ENCODE measurements around the gene LARGE1. TPM values are rescaled to one million over a fixed set of nuclear protein-coding genes. Genes with fewer than 3 reads are reported as not detected.
"Not testable (repeated sequence)": the region's sequence is repeated elsewhere in the genome, so short reads cannot be mapped to it uniquely, and the experiment has no call there.

LARGE1 gene
- polyA plus RNA-seq, 3 donors from 2014 or later, result 0.04 to 0.29 TPM; not detected in 1

DNA sequence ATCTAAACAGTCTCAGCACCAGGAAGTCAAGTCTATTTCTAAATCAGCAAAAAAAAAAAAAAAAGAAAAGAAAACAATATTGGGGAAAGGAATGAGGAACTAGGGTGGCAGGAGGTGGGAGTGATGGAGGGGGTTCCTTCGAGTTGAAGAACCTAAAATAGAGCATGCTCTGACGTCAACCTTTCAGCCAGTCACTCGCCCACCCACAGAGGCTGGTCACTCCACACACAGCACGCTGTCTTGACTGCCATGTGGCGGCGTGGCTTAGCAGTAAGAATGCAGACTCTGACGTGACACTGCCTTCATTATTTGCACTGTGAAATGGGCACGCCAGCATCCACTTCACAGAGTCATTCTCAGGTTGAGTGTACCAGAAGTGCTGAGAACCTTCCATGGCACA lies 48.3 kb downstream of the LARGE1 start:
- Mint-ChIP-seq H3K4me3 (no peak overlapping the region), H3K27me3 (ENCODE audit: low read depth in 3 of 3) (peaks cover 0 to 3% (median 0%) of the 10 kb centered on the region in 3 donors), H3K9me3 (peaks cover 0 to 3% (median 0%) of the 10 kb centered on the region in 6 donors), H3K36me3 (no peaks in the 10 kb centered on the region), H3K27ac (peak overlapping the region in 1 of 6 donors; percentile 27), H3K4me1 (no peaks in the 10 kb centered on the region)
- DNase-seq, result no peak

- DNase-seq, result no peak
- H3K4me1 Mint-ChIP-seq, result no peaks in the 10 kb centered on the region
- H3K9me3 Mint-ChIP-seq, result peaks cover 0 to 3% (median 0%) of the 10 kb centered on the region in 6 donors
- no peak overlapping the region for H3K4me3 Mint-ChIP-seq
- no peaks in the 10 kb centered on the region for H3K27me3 Mint-ChIP-seq (ENCODE audit: low read depth in 3 of 3)
- no peaks in the 10 kb centered on the region for H3K36me3 Mint-ChIP-seq
- H3K27ac Mint-ChIP-seq, result no peak overlapping the region
Measured at GRCh38 chr22:33869946-33870345, 50.3 kb downstream of the LARGE1 start.

DNA sequence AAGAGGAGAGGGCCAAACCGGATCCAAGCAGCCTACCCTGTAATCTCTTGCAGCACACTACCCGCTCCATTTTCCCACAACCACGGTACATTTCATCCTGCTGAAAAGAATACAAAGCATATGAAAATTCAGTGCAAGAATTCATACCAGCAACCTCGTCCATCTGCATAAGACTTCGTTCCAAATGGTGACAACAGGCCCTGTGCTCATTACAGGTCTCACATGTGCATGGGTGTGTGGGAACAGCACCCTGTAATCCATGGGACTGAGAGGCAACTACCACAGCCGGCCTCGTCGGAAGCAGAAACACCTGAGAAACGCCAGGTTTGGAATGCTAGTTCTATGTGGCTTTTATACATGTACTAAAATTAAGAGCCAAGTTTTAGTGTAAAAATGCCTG lies 52.3 kb downstream of the LARGE1 start:
- Mint-ChIP-seq H3K27ac (no peak overlapping the region), H3K4me3 (no peak overlapping the region), H3K27me3 (ENCODE audit: low read depth in 3 of 3) (no peaks in the 10 kb centered on the region), H3K4me1 (no peaks in the 10 kb centered on the region), H3K36me3 (no peaks in the 10 kb centered on the region), H3K9me3 (peaks cover 0 to 3% (median 0%) of the 10 kb centered on the region in 6 donors)
- DNase-seq, result no peak

GRCh38 chr22:33867118-33867866 lies 53.0 kb downstream of the LARGE1 start:
- Mint-ChIP-seq H3K36me3 (no peaks in the 10 kb centered on the region), H3K27ac (no peak overlapping the region), H3K4me3 (no peak overlapping the region), H3K27me3 (ENCODE audit: low read depth in 3 of 3) (no peaks in the 10 kb centered on the region), H3K4me1 (no peaks in the 10 kb centered on the region), H3K9me3 (peaks cover 0 to 3% (median 0%) of the 10 kb centered on the region in 6 donors)
- no peak for DNase-seq

GRCh38 chr22:33866511-33866910 lies 53.8 kb downstream of the LARGE1 start:
- Mint-ChIP-seq H3K9me3 (peaks cover 0 to under 1% (median 0%) of the 10 kb centered on the region in 6 donors), H3K27ac (no peak overlapping the region), H3K27me3 (ENCODE audit: low read depth in 3 of 3) (no peaks in the 10 kb centered on the region), H3K36me3 (no peaks in the 10 kb centered on the region), H3K4me3 (no peak overlapping the region), H3K4me1 (no peaks in the 10 kb centered on the region)
- DNase-seq, result no peak

- no peak for DNase-seq
- Mint-ChIP-seq H3K9me3 (no peaks in the 10 kb centered on the region), H3K27ac (peak overlapping the region in 1 of 6 donors; percentile 15), H3K4me3 (no peak overlapping the region), H3K27me3 (ENCODE audit: low read depth in 3 of 3) (no peaks in the 10 kb centered on the region), H3K4me1 (no peaks in the 10 kb centered on the region), H3K36me3 (no peaks in the 10 kb centered on the region)
Measured at GRCh38 chr22:33865996-33866395, 54.3 kb downstream of the LARGE1 start.

GRCh38 chr22:33865248-33865647 lies 55.0 kb downstream of the LARGE1 start:
- Mint-ChIP-seq H3K27me3 (ENCODE audit: low read depth in 3 of 3) (peaks cover 0 to 1% (median 0%) of the 10 kb centered on the region in 3 donors), H3K36me3 (no peaks in the 10 kb centered on the region), H3K9me3 (no peaks in the 10 kb centered on the region), H3K4me1 (no peaks in the 10 kb centered on the region), H3K4me3 (no peak overlapping the region), H3K27ac (no peak overlapping the region)
- DNase-seq, result no peak

DNA sequence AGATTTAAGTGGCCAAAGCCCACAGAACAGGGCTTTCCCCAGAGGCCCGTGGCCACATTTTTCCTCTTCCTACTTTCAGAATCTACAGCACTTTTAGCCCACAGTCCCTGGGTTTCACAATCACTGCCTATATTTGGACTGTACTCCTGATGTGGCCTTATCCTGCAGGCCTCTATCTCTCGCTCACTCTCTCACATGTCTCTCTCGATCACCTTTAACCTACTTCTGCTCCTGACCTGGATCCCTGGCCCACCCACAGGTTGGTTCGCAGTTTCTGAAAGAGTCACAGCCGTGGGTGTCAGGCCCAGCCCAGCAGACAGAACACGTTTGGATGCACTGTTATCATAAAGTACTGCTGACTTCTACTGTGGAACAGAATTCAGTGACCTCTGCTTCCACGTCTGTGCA lies 55.5 kb downstream of the LARGE1 start:
- peaks cover 0 to 1% (median 0%) of the 10 kb centered on the region in 3 donors for H3K27me3 Mint-ChIP-seq (ENCODE audit: low read depth in 3 of 3)
- H3K9me3 Mint-ChIP-seq, result no peaks in the 10 kb centered on the region
- no peaks in the 10 kb centered on the region for H3K36me3 Mint-ChIP-seq
- H3K27ac Mint-ChIP-seq, result no peak overlapping the region
- H3K4me1 Mint-ChIP-seq, result no peaks in the 10 kb centered on the region
- no peak overlapping the region for H3K4me3 Mint-ChIP-seq
- no peak for DNase-seq

DNA sequence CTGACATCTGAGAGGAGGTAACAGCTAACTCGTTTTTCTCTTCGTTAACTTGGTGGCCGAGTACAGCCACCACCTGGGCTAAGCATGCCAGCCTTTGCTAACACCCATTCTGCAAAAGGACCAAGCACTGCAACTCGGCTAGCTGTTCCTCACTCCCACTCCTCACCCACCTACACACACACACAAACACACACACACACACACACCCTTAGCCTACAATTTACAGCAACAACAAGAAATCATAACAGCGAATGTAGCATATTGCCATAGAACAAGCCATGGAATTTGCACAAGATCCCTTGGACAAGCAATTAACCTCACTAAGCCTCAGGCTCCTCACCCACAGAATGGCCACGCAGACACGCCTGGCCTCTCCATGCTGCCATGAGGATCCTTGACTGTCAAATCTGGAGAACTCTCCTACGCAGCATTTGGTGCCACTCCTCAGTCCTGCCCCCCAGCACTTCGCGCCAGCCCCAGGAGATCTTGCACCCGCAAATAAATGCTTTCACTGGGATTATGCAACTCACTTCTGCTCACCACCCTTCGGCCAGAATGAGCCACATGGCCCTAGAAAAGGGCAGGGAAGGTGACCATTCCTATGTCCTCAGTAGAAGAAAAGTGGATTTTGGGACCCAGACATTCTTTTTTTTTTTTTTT lies 58.9 kb downstream of the LARGE1 start:
- no peak overlapping the region for H3K4me3 Mint-ChIP-seq
- DNase-seq, result no peak
- H3K36me3 Mint-ChIP-seq, result no peaks in the 10 kb centered on the region
- no peaks in the 10 kb centered on the region for H3K4me1 Mint-ChIP-seq
- H3K27ac Mint-ChIP-seq, result no peak overlapping the region
- H3K9me3 Mint-ChIP-seq, result peaks cover 0 to 3% (median 1%) of the 10 kb centered on the region in 6 donors
- peaks cover 0 to 4% (median 0%) of the 10 kb centered on the region in 3 donors for H3K27me3 Mint-ChIP-seq (ENCODE audit: low read depth in 3 of 3)

DNA sequence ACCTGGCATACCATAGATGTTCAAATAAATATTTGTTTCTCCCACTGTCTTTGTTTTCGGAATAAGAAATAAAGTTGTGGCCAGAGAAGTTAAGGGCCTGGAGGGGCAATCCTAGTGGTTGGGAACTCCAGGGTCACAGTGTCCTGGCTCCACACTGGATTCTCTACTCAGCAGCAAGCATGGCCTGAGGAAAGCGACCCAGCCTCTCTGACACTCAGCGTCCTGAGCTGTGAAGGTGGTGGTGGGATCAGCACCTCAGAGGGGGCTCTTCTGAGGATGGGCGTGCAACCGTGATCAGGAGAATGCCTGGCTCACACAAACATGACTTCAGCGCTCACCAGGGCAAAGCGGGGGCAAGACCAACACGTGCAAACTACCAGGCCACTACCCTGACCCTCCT lies 59.9 kb downstream of the LARGE1 start:
- Mint-ChIP-seq H3K4me1 (no peaks in the 10 kb centered on the region), H3K36me3 (no peaks in the 10 kb centered on the region), H3K27me3 (ENCODE audit: low read depth in 3 of 3) (peaks cover 0 to 4% (median 0%) of the 10 kb centered on the region in 3 donors), H3K4me3 (no peak overlapping the region), H3K27ac (no peak overlapping the region), H3K9me3 (peaks cover 0 to 3% (median 1%) of the 10 kb centered on the region in 6 donors)
- DNase-seq, result no peak

DNA sequence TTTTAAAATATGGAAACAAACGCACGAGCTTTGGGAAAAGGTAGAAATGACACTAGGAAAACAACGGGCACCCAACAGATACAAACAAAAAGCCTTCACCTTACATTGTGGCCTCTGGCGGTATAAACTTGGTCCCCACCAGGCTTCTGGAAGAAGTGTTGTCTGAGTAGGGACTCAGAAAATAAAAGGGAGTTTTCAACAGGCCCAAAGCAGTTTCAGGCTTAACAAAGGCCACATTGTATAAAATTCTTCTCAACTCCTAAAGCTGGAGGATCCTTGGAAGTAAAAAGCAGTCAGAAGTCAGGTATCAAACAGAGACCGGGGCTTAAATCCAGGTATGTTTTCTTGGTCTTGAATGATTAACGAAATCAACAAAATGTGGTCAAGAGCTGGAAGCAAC lies 61.0 kb downstream of the LARGE1 start:
- Mint-ChIP-seq H3K4me1 (peaks cover 1 to 3% of the 10 kb centered on the region in 2 donors), H3K9me3 (peaks cover 0 to 3% (median 1%) of the 10 kb centered on the region in 6 donors)

GRCh38 chr22:33858653-33859052 lies 61.6 kb downstream of the LARGE1 start:
- H3K27me3 Mint-ChIP-seq (ENCODE audit: low read depth in 3 of 3); H3K36me3 Mint-ChIP-seq; DNase-seq; H3K4me1 Mint-ChIP-seq; H3K9me3 Mint-ChIP-seq; H3K4me3 Mint-ChIP-seq; H3K27ac Mint-ChIP-seq: not testable (repeated sequence)

More for the DNA sequence above, 61.0 kb downstream of the LARGE1 start:
- Mint-ChIP-seq H3K4me3 (no peak overlapping the region), H3K27me3 (ENCODE audit: low read depth in 3 of 3) (peaks cover 0 to 4% (median 0%) of the 10 kb centered on the region in 3 donors), H3K27ac (no peak overlapping the region), H3K36me3 (no peaks in the 10 kb centered on the region)
- DNase-seq, result no peak

GRCh38 chr22:33857767-33858166 lies 62.5 kb downstream of the LARGE1 start:
- H3K4me1 Mint-ChIP-seq, result peaks cover 14 to 19% of the 10 kb centered on the region in 2 donors
- not testable (repeated sequence) for H3K27me3 Mint-ChIP-seq (ENCODE audit: low read depth in 3 of 3); H3K36me3 Mint-ChIP-seq; H3K9me3 Mint-ChIP-seq; DNase-seq; H3K4me3 Mint-ChIP-seq; H3K27ac Mint-ChIP-seq

GRCh38 chr22:33854724-33855123 lies 65.6 kb downstream of the LARGE1 start:
- H3K4me3 Mint-ChIP-seq, result peak overlapping the region in 3 of 5 donors; percentile 86 to 91 (median 88)
- H3K36me3 Mint-ChIP-seq, result no peaks in the 10 kb centered on the region
- H3K4me1 Mint-ChIP-seq, result peaks cover 14 to 19% of the 10 kb centered on the region in 2 donors
- peaks cover 0 to 5% (median 0%) of the 10 kb centered on the region in 3 donors for H3K27me3 Mint-ChIP-seq (ENCODE audit: low read depth in 3 of 3)
- no peak for DNase-seq
- peak overlapping the region in 3 of 6 donors; percentile 79 to 91 (median 85) for H3K27ac Mint-ChIP-seq
- H3K9me3 Mint-ChIP-seq, result peaks cover 0 to 3% (median 1%) of the 10 kb centered on the region in 6 donors

Measured in immature natural killer cell (primary cell).